Tibial artery (tissue), 4 donors: ENCODE results near the gene FAM124B.

ENCODE experiments used
- DNase-seq, 2 donors: peaks; one replicate each; pipeline ENCODE4 v3.0.0-alpha.2; 2019
- H3K27ac ChIP-seq, 2 donors: fragments of 200-600 bp; sonication (generic) in 1 of 2; 1 replicate in 1 of 2; 2 replicates in 1 of 2; pipeline ENCODE4 v1.5.1; 2018 to 2019; ENCODE audit warnings: mild to moderate bottlenecking in 1 of 2
- H3K27me3 ChIP-seq, 2 donors: fragments of 200-600 bp; sonication (generic) in 1 of 2; one replicate each; pipeline versions ENCODE4 v1.5.1 to v1.6.0; 2016 to 2019
- H3K36me3 ChIP-seq, 3 donors: fragments of 200-600 bp; sonication (generic) in 2 of 3; one replicate each; pipeline ENCODE4 v1.5.1; 2016 to 2019; ENCODE audit warnings: mild to moderate bottlenecking in 2 of 3
- H3K4me1 ChIP-seq, 4 donors: fragments of 200-600 bp; sonication (generic) in 2 of 4; 1 replicate in 3 of 4; 2 replicates in 1 of 4; pipeline ENCODE4 v1.5.1; 2016 to 2019
- H3K4me3 ChIP-seq, 2 donors: fragments of 200-600 bp; sonication (generic) in 1 of 2; 1 replicate in 1 of 2; 2 replicates in 1 of 2; pipeline ENCODE4 v1.5.1; 2018 to 2019; ENCODE audit warnings: mild to moderate bottlenecking in 2 of 2
- H3K9me3 ChIP-seq, 3 donors: fragments of 200-600 bp; sonication (generic) in 1 of 3; one replicate each; pipeline ENCODE4 v1.5.1; 2016 to 2019
- CTCF ChIP-seq, 2 experiments: fragments of 200-600 bp in 1 of 2; fragments of 450-650 bp in 1 of 2; IDR thresholded peaks; one replicate each; pipeline ENCODE4 v1.5.1; 2017 to 2019; ENCODE audit warnings: antibody characterized with exemption in 2 of 2, mild to moderate bottlenecking in 1 of 2, moderate library complexity in 1 of 2
- intact Hi-C: fragments of 100-400 bp; cut with DNase I; formaldehyde crosslinking; loops from one replicate; pipeline ENCODE4 v1.15.0; 2023; ENCODE audit warnings: low total_unique reads

Gene FAM124B

GRCh38 chr2:224413381-224413780 lies 11.5 kb upstream of the FAM124B start:
- Histone ChIP-seq H3K36me3 (no peaks in the 10 kb centered on the region), H3K4me1 (no peaks in the 10 kb centered on the region), H3K27me3 (no peaks in the 10 kb centered on the region), H3K9me3 (no peaks in the 10 kb centered on the region), H3K27ac (no peak overlapping the region), H3K4me3 (no peak overlapping the region)
- no peak for TF ChIP-seq CTCF (IDR thresholded peaks at IDR 0.05)
- intact Hi-C loops = no loop called here
- no peak for DNase-seq

GRCh38 chr2:224412141-224413015 lies 10.5 kb upstream of the FAM124B start:
- no peak for DNase-seq
- no peaks in the 10 kb centered on the region for H3K27me3 ChIP-seq
- TF ChIP-seq CTCF (IDR thresholded peaks at IDR 0.05) = no peak
- peak overlapping the region in 1 of 2 donors; percentile 14 for H3K27ac ChIP-seq
- no peak overlapping the region for H3K4me3 ChIP-seq
- no peaks in the 10 kb centered on the region for H3K9me3 ChIP-seq
- H3K4me1 ChIP-seq = no peaks in the 10 kb centered on the region
- H3K36me3 ChIP-seq = no peaks in the 10 kb centered on the region
- intact Hi-C loops = no loop called here

- H3K27ac ChIP-seq = no peak overlapping the region
- TF ChIP-seq CTCF (IDR thresholded peaks at IDR 0.05) = no peak
- H3K4me3 ChIP-seq = no peak overlapping the region
- H3K27me3 ChIP-seq = no peaks in the 10 kb centered on the region
- H3K36me3 ChIP-seq = no peaks in the 10 kb centered on the region
- DNase-seq = no peak
- H3K4me1 ChIP-seq = no peaks in the 10 kb centered on the region
- no peaks in the 10 kb centered on the region for H3K9me3 ChIP-seq
- intact Hi-C loops = no loop called here
These were observed 9.1 kb upstream of the FAM124B start for GRCh38 chr2:224410946-224411561.

GRCh38 chr2:224408676-224409075 lies 6.8 kb upstream of the FAM124B start:
- H3K4me3 ChIP-seq = no peak overlapping the region
- H3K4me1 ChIP-seq = no peaks in the 10 kb centered on the region
- intact Hi-C loops = no loop called here
- no peak for DNase-seq
- no peaks in the 10 kb centered on the region for H3K27me3 ChIP-seq
- H3K27ac ChIP-seq = no peak overlapping the region
- H3K9me3 ChIP-seq = no peaks in the 10 kb centered on the region
- no peaks in the 10 kb centered on the region for H3K36me3 ChIP-seq
- TF ChIP-seq CTCF (IDR thresholded peaks at IDR 0.05) = no peak

GRCh38 chr2:224407241-224407701 lies 5.4 kb upstream of the FAM124B start:
- Histone ChIP-seq H3K36me3 (no peaks in the 10 kb centered on the region), H3K9me3 (no peaks in the 10 kb centered on the region), H3K27me3 (no peaks in the 10 kb centered on the region), H3K4me1 (no peaks in the 10 kb centered on the region), H3K4me3 (no peak overlapping the region), H3K27ac (no peak overlapping the region)
- TF ChIP-seq CTCF (IDR thresholded peaks at IDR 0.05) = no peak
- intact Hi-C loops = no loop called here
- DNase-seq = no peak
